ENCODE results near the gene ARHGEF12. TPM values are rescaled to one million over a fixed set of nuclear protein-coding genes. Genes with fewer than 3 reads are reported as not detected.

ARHGEF12 gene
- total and polyA plus RNA-seq, 7 donors = 18.6 to 129 (median 80.5) TPM

GRCh38 chr11:120338107-120338933, 2.1 kb downstream of the ARHGEF12 start:
- Histone ChIP-seq H3K4me3 (peak overlapping the region; percentile 58 to 95 (median 90)), H3K4me1 (peaks cover 0 to 74% (median 60%) of the 10 kb centered on the region in 4 donors), H3K36me3 (no peaks in the 10 kb centered on the region), H3K27me3 (no peaks in the 10 kb centered on the region), H3K9me3 (no peaks in the 10 kb centered on the region), H3K27ac (peak overlapping the region; percentile 93 to 100 (median 99))
- intact Hi-C loops (cut with DNase I) = loop anchor here (10.0 kb wide), 1 partner anchor 346 kb away; no protein-coding TSS in a partner anchor
- no peak for TF ChIP-seq EP300 (IDR thresholded peaks at IDR 0.05)
- no peak for TF ChIP-seq CTCF (IDR thresholded peaks at IDR 0.05)
- TF ChIP-seq POLR2A (IDR thresholded peaks at IDR 0.05) = no peak
- TF ChIP-seq POLR2AphosphoS5 (IDR thresholded peaks at IDR 0.05) = peak in 1 of 4 donors; percentile 30
- 14 to 54% methylated on average over 7 of the region's 7 CpGs for WGBS, 2 donors
- DNase-seq = no peak

- intact Hi-C loops (cut with DNase I) = loop anchor here (10.0 kb wide), 1 partner anchor 345 kb away; no protein-coding TSS in a partner anchor
- 13 to 30% methylated on average over 6 of the region's 6 CpGs for WGBS, 2 donors
- H3K4me1 ChIP-seq = peaks cover 0 to 75% (median 60%) of the 10 kb centered on the region in 4 donors
Measured at GRCh38 chr11:120339394-120339890, 3.2 kb downstream of the ARHGEF12 start.

GRCh38 chr11:120340529-120340928, 4.3 kb downstream of the ARHGEF12 start:
- no peaks in the 10 kb centered on the region for H3K9me3 ChIP-seq
- no peaks in the 10 kb centered on the region for H3K27me3 ChIP-seq
- intact Hi-C loops (cut with DNase I) = no loop called here
- H3K27ac ChIP-seq = peak overlapping the region; percentile 93 to 100 (median 99)
- H3K4me3 ChIP-seq = peak overlapping the region in 1 of 4 donors; percentile 58
- TF ChIP-seq EP300 (IDR thresholded peaks at IDR 0.05) (no peak), CTCF (IDR thresholded peaks at IDR 0.05) (no peak), POLR2A (IDR thresholded peaks at IDR 0.05) (no peak), POLR2AphosphoS5 (IDR thresholded peaks at IDR 0.05) (no peak)
- no peaks in the 10 kb centered on the region for H3K36me3 ChIP-seq
- no peak for DNase-seq
- H3K4me1 ChIP-seq = peaks cover 0 to 79% (median 67%) of the 10 kb centered on the region in 4 donors
- 10 to 55% methylated on average over 2 of the region's 2 CpGs for WGBS, 2 donors

More at GRCh38 chr11:120339394-120339890, 3.2 kb downstream of the ARHGEF12 start:
- H3K27ac ChIP-seq = peak overlapping the region; percentile 93 to 100 (median 99)
- no peak for DNase-seq
- TF ChIP-seq POLR2AphosphoS5 (IDR thresholded peaks at IDR 0.05) (peak in 3 of 4 donors; percentile 48 to 64 (median 48)), CTCF (IDR thresholded peaks at IDR 0.05) (no peak), EP300 (IDR thresholded peaks at IDR 0.05) (no peak), POLR2A (IDR thresholded peaks at IDR 0.05) (peak in 1 of 2 donors; percentile 15)
- no peaks in the 10 kb centered on the region for H3K27me3 ChIP-seq
- H3K36me3 ChIP-seq = no peaks in the 10 kb centered on the region
- H3K9me3 ChIP-seq = no peaks in the 10 kb centered on the region
- peak overlapping the region; percentile 12 to 95 (median 74) for H3K4me3 ChIP-seq

- no peaks in the 10 kb centered on the region for H3K27me3 ChIP-seq
- no peak overlapping the region for H3K4me3 ChIP-seq
- intact Hi-C loops (cut with DNase I) = no loop called here
- WGBS, 2 donors = 76 to 77% methylated on average over 3 of the region's 3 CpGs
- H3K27ac ChIP-seq = no peak overlapping the region
- no peak for TF ChIP-seq EP300 (IDR thresholded peaks at IDR 0.05)
- no peak for TF ChIP-seq CTCF (IDR thresholded peaks at IDR 0.05)
- TF ChIP-seq POLR2A (IDR thresholded peaks at IDR 0.05) = no peak
- no peak for TF ChIP-seq POLR2AphosphoS5 (IDR thresholded peaks at IDR 0.05)
- H3K9me3 ChIP-seq = no peaks in the 10 kb centered on the region
- H3K36me3 ChIP-seq = no peaks in the 10 kb centered on the region
- no peak for DNase-seq
- H3K4me1 ChIP-seq = peaks cover 0 to 93% (median 79%) of the 10 kb centered on the region in 4 donors
Measured at GRCh38 chr11:120342226-120342625, 6.0 kb downstream of the ARHGEF12 start.

Measured in sigmoid colon (tissue), 7 donors.